Measurements from ENCODE around the gene PPP1R7.

The PPP1R7 gene

DNA sequence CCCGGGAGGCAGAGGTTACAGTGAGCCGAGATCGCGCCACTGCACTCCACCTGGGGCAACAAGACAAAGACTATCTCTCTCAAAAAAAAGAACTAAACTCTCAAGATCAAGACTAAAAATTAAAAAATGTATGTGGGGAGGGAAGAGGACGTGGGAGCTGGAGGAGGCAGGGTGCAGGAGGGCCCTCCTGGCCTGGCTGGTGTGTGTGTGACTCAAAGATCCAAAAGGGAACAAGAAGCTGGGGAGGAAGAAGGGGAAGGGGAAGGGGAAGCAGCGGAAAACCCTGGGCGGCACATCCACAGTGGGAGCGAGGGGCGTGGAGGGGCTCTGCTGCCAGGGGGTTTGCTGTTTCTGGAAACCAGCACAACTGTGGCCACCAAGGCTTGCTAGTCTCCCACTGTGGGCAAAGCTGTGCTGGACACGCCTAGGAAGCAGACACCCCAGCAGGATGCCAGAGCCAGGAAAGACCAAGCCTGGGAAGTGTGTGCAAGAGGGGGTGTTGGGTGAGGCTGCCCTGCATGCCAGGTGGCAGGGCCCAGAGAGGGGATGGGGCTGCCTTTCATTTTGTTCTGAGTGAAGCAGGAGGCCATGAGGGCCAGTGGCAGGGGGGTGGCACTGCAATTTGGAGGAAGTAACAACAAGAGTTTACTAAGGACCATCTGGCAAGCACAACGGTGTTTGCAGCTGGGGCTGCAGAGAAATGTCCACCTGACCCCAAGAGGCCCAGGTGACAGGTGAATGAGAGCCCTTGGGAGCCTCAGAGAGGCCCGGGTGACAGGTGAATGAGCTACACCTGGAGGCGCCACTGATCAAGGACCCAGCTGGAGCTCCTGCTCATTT is 82.7 kb downstream of the PPP1R7 start:
- DNase-seq (ENCODE audit: low read depth): no peak

All from activated T-cell treated with anti-CD3 and anti-CD28 coated beads for 48 hours (primary cell).